Astrocyte of the spinal cord (primary cell): ENCODE measurements around the gene RHCG.

Experiments
- DNase-seq: peaks from one replicate; pipeline ENCODE4 v3.0.0; 2011; ENCODE audit warnings: low read depth, low spot score
- H3K4me3 ChIP-seq: 2 replicates; pipeline ENCODE4 v1.5.1; 2011; ENCODE audit warnings: low read depth, mild to moderate bottlenecking, low read length, moderate library complexity
- in situ Hi-C: cut with HindIII; loops from 2 replicates; pipeline ENCODE4 v1.10.0; 2017; ENCODE audit warnings: low sequenced_read_pairs
- TF ChIP-seq, protein P1 (sequence below): IDR thresholded peaks from 2 replicates; pipeline ENCODE4 v1.5.1; 2012; ENCODE audit warnings: low read depth, mild to moderate bottlenecking, low read length, inconsistent platforms

The RHCG gene

DNA sequence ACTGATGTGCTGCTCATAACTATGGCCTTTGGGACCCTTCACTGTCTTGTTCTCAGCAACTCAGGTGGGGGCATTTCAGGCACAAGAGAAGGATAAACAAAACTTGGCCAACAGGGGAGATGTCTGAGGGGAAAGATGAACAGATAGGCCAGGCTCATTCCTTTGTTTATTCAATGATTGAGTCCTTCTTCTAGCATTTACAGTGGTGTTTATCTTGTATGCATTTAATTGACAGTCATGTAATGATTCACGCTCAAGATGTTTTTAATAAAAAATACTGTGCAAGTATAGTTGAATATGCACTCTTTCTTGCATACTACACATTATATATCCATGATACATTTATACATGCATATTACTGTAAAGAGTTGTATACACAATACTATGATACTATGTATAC is 44.5 kb downstream of the RHCG start:
- DNase-seq, result no peak
- no peak overlapping the region for H3K4me3 ChIP-seq
- TF ChIP-seq, protein P1, sequence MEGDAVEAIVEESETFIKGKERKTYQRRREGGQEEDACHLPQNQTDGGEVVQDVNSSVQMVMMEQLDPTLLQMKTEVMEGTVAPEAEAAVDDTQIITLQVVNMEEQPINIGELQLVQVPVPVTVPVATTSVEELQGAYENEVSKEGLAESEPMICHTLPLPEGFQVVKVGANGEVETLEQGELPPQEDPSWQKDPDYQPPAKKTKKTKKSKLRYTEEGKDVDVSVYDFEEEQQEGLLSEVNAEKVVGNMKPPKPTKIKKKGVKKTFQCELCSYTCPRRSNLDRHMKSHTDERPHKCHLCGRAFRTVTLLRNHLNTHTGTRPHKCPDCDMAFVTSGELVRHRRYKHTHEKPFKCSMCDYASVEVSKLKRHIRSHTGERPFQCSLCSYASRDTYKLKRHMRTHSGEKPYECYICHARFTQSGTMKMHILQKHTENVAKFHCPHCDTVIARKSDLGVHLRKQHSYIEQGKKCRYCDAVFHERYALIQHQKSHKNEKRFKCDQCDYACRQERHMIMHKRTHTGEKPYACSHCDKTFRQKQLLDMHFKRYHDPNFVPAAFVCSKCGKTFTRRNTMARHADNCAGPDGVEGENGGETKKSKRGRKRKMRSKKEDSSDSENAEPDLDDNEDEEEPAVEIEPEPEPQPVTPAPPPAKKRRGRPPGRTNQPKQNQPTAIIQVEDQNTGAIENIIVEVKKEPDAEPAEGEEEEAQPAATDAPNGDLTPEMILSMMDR, result no peak
- in situ Hi-C loops, result no loop called here

DNA sequence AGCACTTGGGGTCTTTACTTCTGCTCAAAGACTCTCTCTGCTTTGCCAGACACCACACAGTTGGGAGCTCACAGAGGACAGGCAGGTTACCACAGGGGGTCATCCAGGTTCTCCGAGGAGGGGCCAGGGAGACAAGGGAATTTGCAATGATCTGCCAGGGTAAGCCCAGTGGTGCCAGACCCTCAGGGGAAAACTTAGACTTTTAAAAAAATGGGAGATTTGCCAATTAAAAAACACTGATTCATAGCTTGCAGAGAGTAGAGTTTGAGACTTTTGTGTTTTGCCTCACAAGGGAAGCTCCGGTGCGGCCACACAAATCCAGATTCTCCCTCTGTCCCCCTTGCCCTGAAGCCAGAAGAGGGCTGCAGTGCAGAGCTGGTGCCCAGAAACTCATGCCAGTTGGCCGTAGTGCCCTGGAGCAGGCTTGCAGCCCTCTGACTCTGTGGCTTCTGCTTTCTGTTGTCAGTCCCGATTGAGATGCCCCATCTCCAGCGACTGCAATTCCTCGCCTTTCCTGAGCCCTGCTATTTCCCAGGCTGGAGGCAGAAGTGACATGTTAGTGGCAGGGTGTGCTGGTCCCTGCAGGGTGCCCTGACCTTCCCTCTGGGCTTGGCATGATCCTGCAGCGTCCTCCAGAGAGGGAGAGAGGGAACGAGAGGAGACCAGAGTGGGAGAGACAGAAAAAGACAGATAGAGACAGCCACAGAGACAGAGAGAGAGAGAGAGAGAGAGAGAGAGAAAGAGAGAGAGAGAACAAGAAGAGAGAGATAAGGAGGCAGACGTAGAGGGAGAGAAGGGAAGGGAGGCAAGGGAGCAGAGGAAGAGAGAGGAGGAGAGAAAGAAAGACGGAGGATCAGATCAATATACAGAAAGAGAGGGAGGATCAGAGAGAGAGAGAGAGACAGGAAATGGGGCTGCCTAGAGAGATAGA is 46.0 kb downstream of the RHCG start:
- no peak overlapping the region for H3K4me3 ChIP-seq
- TF ChIP-seq, protein P1, result no peak
- no peak for DNase-seq
- in situ Hi-C loops, result no loop called here

GRCh38 chr15:89448825-89449224 is 47.6 kb downstream of the RHCG start:
- in situ Hi-C loops, result no loop called here
- no peak for DNase-seq
- no peak overlapping the region for H3K4me3 ChIP-seq
- TF ChIP-seq, protein P1, result no peak

DNA sequence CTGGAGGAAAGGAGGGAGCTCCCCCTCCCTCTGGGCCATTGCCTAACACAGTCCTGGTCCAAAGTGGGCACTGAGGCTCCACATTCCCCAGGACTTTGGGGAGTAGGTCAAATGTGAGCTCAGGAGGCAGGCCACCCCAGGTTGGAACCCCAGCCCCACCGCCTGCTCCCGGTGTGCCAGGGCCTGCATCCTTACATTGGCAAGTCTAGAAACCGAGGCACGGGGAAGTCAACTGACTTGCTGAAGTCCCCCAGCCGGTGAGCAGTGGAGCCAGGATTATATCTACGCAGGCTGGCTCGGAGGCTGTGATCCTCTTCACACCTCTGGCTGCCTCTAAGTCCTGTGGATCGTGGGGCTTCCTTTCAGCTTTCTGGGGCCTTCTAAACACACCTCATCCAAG is 48.7 kb downstream of the RHCG start:
- H3K4me3 ChIP-seq, result no peak overlapping the region
- in situ Hi-C loops, result no loop called here
- TF ChIP-seq, protein P1, result no peak
- DNase-seq, result no peak

GRCh38 chr15:89446255-89446891 is 50.0 kb downstream of the RHCG start:
- no peak for DNase-seq
- in situ Hi-C loops, result no loop called here
- TF ChIP-seq, protein P1, result no peak
- no peak overlapping the region for H3K4me3 ChIP-seq

DNA sequence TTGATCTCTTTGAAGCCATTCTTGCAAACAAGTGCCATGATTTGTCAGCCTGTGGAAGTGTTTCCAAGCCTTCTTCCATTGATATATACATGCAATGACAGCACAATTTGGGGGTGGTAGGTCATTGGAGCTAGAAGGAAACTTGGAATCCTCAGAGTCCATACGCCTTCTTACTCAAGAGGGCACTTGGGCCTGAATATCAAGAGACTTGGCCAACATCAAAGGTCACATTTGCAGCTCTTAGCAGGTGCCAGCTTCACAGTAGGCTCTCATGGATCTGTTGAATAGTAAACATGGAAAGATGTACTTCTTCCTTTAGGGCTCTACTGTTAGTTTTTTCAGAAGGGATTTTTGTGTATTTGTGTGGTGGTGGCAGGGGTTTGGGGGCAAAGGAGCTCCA is 50.9 kb downstream of the RHCG start:
- DNase-seq, result no peak
- H3K4me3 ChIP-seq, result no peak overlapping the region
- TF ChIP-seq, protein P1, result no peak
- in situ Hi-C loops, result no loop called here
